Amygdala (tissue), 56 donors: ENCODE data around the gene FAM120C.
A peak's percentile ranks its signal among the peaks of the same experiment; 100 is the strongest.

Experiments
- DNase-seq, 56 donors: peaks; one replicate each; lab custom pipeline; 2025; lab: John Stamatoyannopoulos, UW

FAM120C gene

GRCh38 chrX:54171527-54172250, 11.4 kb downstream of the FAM120C start:
- no peak for DNase-seq

GRCh38 chrX:54171091-54171490, 12.0 kb downstream of the FAM120C start:
- no peak for DNase-seq

DNA sequence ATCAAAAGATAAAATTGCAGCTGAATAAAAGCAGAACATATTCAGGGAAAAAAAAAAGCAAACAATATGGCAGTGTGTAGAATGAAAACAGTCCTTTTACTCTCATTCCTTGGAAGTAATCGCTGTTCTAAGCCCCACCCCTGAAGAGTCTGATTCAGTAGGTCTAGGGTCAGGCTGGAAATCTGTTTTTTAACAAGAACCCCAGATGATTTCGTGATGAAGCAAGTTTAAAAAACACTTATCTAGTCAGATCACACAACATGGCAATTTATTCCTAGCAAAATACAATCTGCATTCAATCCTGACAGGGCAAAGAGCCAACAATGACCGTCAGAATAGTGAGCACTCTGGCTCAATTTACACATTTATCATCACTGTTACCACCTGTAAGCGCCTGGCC, 16.1 kb downstream of the FAM120C start:
- no peak for DNase-seq

GRCh38 chrX:54157561-54157960, 25.5 kb downstream of the FAM120C start:
- DNase-seq: no peak

- DNase-seq: no peak
Measured at GRCh38 chrX:54134269-54134668, 48.8 kb downstream of the FAM120C start.

GRCh38 chrX:54116391-54116790, 66.7 kb downstream of the FAM120C start:
- no peak for DNase-seq

GRCh38 chrX:54093571-54093970, 89.5 kb downstream of the FAM120C start:
- DNase-seq: no peak

DNA sequence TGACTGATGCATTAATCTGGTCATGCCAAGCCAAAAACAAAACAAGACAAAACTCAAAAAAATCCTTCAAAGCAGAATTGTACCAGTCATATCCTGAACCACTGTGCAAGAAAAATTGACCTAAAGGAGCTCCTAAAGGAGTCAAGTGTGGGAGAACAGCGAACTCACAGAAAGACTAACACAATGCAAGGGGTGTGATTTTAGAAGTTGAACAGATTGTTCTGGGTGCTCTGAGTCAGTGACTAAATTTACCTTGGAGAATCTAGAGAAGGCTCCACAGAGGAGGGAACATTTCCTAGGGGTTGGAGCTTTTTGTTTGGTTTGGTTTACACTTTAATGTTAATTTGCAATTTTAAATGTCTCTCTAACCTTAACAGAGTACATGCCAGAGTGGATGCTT, 89.9 kb downstream of the FAM120C start:
- no peak for DNase-seq

GRCh38 chrX:54090880-54091279, 92.2 kb downstream of the FAM120C start:
- DNase-seq: no peak

GRCh38 chrX:54089191-54089590, 93.9 kb downstream of the FAM120C start:
- no peak for DNase-seq

DNA sequence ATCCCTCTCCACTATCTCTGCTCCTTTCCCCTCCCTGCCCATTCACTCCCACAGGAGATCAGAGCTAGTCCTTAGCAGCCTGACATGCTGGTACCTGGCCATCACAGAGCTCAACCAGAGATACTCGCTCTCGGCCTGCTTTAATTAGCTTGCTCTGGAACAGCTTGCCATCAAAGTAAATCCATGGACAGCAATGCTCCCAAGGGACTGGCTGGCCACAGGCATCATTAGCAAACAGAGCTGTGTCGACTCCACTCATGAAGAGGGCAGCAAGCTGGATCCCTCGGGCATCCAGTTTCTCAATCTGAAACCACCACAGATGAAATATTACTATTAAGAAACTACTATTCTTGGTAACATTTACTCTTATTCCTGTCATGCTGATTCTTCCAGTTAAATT, 95.4 kb downstream of the FAM120C start:
- no peak for DNase-seq

- DNase-seq: no peak
Measured at GRCh38 chrX:54085666-54086065, 97.4 kb downstream of the FAM120C start.

- no peak for DNase-seq
Measured at GRCh38 chrX:54076903-54077302, 106.2 kb downstream of the FAM120C start.

- no peak for DNase-seq
Measured at GRCh38 chrX:54074826-54075225, 108.2 kb downstream of the FAM120C start.

- DNase-seq: no peak
Measured at GRCh38 chrX:54067766-54068165, 115.3 kb downstream of the FAM120C start.

GRCh38 chrX:54066841-54067240, 116.2 kb downstream of the FAM120C start:
- no peak for DNase-seq

GRCh38 chrX:54064564-54064963, 118.5 kb downstream of the FAM120C start:
- DNase-seq: no peak

DNA sequence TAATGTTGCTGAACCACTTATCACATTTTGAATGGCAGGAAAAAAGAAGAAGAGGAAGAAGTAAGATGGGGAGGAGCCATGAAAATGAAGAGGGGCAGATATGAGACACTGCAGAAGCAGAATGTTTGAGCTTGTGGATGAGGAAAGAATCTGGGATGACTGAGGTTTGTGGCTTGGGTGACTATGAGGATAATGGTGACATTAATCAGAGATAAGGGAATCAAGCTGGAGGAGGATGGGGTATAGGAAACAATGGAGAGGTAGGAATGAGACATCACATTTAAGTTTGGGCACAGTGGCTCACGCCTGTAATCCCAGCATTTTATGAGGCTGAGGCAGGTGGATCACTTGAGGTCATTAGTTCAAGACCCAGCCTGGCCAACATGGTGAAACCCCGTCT, 119.7 kb downstream of the FAM120C start:
- no peak for DNase-seq

DNA sequence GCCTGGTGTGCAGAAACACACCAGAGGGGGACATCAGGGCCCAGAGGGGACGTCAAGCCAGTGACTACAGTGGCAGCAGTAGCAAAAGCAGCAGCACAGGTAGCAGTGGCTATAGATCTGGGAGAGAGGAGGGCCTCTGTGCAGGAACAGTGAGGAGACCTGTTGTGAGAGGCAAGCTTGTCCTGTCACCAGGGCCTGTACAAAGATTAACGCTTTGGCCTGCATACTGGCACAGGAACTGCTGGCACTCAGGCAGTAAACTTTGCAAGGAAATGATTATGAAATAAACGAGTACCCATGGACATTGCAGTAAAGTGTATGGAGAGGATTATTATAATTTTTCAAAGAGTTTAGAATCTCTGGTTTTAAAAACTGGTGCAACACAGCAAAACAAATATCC, 133.3 kb downstream of the FAM120C start:
- DNase-seq: no peak

DNA sequence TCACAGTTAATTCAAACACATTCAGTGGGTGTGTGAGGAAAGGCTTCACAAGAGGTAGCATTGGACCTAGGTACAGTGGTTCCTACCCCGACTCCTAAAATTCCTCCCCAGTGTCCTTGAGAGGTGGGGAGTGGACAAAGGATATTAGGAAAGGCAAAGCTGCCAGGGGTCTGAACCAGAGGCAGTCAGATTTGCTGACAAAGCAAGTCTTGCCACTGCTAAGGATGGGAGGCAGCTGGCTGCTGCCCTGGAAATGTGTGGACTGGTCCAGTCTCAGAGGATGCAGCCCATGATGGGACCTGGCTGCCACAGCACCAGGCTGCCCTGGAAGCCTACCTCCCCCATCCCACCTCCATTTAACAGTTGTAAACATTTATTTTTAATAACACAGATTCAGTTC, 134.6 kb downstream of the FAM120C start:
- no peak for DNase-seq

- peak in 1 of 56 donors; percentile 0 for DNase-seq
Measured at GRCh38 chrX:54045563-54046228, 137.4 kb downstream of the FAM120C start.

DNA sequence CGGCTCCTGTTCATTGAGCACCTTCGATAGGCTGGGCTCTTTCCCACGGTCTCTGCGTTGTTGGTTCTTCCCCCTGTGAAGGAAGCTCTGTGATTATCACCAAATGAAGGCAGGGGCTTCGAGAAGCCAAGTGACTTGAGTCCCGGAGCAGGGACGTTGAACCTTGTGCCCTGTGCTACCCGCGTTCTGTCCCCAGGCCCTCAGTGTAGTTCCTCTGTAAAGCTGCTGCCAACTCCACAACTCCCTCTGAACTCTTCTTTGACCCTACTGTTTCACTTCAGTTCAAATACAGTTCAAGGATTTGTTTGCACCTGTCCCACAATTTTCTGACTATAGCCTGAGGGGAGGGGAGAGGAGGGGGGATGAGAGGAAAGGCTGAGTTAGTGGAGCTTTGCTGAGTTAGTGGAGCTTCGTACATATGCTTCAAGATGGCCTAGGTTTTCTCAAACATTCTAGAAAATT, 138.1 kb downstream of the FAM120C start:
- DNase-seq: peak in 5 of 56 donors; percentile 4 to 41 (median 26)
